HG03280 (cell line): Measurements from ENCODE around the gene HSPBP1.
"Not testable (repeated sequence)": the region's sequence is repeated elsewhere in the genome, so short reads cannot be mapped to it uniquely, and the experiment has no call there.

Experiments used
- ATAC-seq: cut with Tn5 transposase; IDR thresholded peaks from one replicate; pipeline ENCODE4 v1.9.1; 2021; ENCODE audit warnings: mild to moderate bottlenecking, moderate library complexity; ENCODE audit not compliant: unreplicated experiment

The HSPBP1 gene

GRCh38 chr19:55240713-55241020, 39.2 kb downstream of the HSPBP1 start:
- no peak for ATAC-seq

DNA sequence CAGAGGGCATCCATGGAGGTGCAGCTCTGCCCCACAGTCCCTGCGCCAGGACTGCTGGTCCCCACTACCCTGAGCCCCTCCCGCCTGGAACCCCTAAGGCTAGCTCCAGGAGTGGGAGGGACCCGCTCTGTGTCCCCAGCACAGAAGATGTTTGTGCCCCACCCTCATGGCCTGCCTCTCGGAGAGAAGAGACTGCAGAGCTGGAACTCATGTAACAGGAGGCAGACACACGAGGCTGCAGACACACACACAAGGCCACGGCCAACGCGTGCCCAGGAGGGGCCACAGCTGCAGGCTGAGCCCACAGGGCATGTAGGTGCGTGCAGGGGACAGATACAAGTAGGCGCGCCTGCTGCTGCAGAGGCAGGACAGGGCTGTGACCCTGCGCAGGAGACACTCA, 40.9 kb downstream of the HSPBP1 start:
- no peak for ATAC-seq

DNA sequence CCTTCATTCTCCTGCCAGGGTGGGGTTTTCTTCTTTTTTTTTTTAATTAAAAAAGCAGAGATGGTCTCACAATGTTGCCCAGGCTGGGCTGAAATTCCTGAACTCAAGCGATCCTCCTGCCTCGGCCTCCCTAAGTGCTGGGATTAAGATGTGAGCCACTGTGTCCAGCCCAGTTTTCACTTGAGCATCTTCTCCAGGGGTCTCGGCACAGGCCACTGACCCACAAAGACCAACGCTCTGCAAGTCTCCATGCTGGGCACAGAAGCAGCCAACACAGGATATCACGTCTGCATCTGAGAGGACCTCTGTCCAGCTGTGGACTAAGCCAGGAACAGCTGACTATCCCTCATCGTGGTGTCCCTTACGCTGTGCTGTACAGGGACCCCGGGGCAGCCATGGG, 41.9 kb downstream of the HSPBP1 start:
- no peak for ATAC-seq

DNA sequence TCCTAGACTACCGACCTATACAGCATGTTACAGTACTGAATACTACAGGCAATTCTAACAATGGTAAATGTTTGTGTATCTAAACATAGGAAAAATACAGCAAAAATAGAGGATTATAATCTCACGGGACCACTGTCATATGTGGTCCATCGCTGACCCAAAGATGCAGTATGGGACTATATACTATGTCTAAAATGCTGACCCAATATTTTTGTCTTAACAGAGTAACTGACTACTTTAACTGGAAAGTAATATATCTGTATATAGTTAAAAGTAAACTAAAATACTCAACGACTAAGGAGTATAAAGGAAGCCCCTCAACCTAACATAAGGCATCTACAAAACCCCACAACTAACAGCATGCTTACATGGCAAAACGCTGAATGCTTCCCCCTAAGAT, 46.9 kb downstream of the HSPBP1 start:
- ATAC-seq, result no peak

DNA sequence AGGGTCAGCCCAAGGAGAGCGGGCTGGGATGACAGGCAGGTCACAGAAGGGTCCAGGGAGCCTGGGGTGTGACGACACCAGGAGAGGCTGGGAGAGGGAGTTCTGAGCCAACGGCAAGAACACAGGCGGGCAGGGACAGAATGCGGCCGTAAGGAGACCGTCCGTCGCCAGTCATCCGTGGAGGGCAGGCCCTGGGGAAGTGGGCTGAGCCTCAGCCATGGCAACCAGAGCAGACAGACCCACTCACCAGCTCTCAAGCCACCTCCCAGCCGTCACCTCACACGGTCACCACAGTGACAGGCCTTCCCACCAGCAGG, 47.7 kb downstream of the HSPBP1 start:
- ATAC-seq, result no peak

DNA sequence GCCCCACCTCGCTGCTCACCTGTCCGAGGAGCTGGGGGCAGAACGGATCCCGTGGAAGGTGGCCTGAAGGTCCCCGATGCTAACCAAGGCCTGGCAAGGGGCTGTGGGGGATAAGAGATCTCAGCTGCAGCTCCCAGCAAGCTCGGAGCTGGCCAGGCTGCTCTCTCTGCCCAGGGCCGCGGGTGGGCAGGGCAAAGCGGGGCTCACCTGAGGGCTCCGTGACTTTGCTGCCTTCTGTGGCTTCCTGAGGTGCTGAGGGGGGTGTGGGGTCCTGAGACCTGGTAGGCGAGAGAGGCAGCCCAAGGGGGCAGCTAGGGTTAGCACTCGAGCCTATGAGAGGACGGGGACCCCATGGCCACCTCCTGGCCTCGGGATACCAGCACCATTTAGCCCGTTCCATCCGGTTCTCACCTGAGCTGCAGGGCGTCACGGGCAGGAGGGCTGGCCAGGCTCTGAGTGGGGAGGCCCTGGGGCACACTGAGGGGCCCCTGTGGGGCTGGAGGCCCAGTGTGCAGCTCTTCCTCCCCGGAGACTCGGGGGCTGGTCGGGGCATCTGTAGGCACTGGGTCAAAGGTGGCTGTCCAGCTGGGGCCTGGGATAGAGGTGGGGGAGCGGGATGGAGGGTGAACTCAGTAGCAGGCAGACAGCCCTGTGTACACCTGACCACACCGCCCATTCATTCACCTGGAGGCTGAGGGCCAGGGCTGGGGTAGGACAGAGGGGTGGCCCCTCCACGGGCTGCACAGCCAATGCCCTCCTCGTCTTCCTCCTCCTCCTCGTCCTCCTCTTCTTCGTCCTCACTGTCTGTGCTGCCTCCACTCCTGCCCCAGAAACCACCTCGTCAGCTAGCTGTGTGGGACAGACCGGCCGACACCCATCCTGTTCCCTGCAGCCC, 48.3 kb downstream of the HSPBP1 start:
- ATAC-seq, result no peak

DNA sequence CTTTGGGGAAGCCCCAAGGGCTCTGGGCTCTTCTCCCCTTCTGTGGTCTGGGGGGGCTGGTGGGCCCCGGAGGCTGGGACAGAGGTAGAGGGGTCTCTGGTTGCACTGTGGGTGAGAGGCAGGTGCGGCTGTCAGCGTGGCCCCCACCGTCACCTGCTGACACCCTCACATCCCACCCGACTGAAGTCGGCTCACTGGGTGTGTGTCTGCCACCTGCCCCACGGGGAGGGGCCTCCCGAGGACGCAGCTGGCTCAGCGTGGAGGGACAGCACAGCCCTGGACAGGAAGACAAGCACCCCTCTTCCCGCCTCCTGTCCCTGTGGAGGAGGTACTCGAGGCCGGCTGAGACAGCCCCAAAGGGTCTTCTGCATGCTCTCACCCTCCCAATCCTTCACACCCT, 49.1 kb downstream of the HSPBP1 start:
- no peak for ATAC-seq

- ATAC-seq, result no peak
These were observed 49.6 kb downstream of the HSPBP1 start for GRCh38 chr19:55230329-55230728.

- ATAC-seq, result no peak
These were observed 50.1 kb downstream of the HSPBP1 start for GRCh38 chr19:55229789-55230182.

DNA sequence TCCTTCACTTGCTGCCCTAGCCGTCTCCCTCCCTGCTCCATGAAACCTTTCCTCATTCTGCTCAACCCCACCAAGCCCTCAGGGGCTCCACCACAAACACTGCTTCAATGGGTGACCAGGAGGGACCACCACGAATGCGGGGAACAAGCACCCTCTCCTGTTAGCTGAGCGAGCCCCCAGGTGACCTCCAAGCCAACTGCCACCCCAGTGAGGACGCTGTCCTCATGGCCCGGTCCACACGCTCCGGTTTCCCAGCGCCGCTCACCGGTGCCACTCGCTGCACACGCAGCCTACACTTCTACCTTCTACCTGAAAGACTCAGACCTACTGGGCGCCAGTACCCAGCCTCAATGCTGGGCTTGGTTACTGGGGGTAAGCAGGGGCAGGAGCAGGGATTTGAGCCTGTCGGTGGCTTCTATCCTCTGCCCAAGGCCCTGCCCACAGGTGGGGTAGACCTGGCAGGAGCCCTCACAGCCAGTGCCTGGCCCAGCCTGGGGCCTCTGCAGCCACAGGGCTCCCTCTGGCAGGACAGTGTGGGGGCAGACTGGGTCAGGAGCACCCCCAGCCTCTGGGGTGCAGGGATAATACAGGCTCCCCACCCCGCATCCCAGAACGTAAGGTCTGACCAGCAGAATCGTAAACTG, 50.6 kb downstream of the HSPBP1 start:
- ATAC-seq, result no peak

GRCh38 chr19:55228403-55229031, 51.4 kb downstream of the HSPBP1 start, which contains the start of gene TMEM86B:
TSS of gene TMEM86B (minus strand) at chr19:55228763. CDS start at chr19:55228741, 22 bp downstream.
- ATAC-seq, result no peak

GRCh38 chr19:55228015-55228391, 51.9 kb downstream of the HSPBP1 start:
- no peak for ATAC-seq

- ATAC-seq, result no peak
These were observed 52.5 kb downstream of the HSPBP1 start for GRCh38 chr19:55227241-55228014.

DNA sequence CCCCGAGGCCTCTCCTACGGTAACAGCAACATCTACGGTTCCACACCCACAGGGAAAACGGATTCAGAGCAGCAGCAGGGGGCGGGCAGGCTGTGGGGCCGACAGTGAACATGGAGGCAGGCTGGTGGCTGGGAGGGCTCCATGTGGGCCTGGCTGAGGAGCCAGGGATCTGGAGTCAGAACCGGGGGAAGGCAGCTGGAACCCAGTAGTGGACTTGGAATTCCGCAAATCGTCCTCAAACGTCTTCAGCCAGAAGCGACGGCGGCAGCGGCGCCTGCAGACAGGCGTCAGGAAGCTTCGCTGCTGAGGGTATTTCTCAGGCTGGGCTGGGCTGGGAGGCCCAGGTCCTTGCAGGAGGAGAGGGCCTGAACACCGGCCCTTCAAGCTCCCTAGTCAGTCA, 53.1 kb downstream of the HSPBP1 start:
- ATAC-seq, result no peak

- ATAC-seq, result no peak
These were observed 53.6 kb downstream of the HSPBP1 start for GRCh38 chr19:55226273-55226672.

DNA sequence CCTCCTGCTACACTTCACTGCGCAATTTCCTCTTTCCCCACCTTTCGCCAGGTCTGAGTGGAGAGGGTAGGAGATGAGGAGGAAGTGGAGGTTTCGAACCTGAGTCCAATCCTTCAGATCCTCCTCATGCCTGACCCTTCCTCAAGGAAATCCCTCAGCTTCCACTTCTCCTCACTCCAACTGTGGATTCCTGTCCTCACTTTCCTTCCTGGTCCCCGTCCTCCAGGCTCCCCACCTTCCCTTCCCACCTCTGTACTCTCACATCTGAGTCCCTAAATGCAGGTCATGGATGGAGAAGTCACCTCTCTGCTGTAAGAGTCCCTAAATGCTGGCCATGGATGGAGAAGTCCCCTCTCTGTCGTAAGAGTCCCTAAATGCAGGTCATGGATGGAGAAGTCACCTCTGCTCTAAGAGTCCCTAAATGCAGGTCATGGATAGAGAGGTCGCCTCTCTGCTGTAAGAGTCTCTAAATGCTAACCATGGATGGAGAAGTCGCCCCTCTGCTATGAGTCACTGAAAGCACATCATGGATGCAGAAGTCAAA, 54.4 kb downstream of the HSPBP1 start:
- ATAC-seq, result no peak

DNA sequence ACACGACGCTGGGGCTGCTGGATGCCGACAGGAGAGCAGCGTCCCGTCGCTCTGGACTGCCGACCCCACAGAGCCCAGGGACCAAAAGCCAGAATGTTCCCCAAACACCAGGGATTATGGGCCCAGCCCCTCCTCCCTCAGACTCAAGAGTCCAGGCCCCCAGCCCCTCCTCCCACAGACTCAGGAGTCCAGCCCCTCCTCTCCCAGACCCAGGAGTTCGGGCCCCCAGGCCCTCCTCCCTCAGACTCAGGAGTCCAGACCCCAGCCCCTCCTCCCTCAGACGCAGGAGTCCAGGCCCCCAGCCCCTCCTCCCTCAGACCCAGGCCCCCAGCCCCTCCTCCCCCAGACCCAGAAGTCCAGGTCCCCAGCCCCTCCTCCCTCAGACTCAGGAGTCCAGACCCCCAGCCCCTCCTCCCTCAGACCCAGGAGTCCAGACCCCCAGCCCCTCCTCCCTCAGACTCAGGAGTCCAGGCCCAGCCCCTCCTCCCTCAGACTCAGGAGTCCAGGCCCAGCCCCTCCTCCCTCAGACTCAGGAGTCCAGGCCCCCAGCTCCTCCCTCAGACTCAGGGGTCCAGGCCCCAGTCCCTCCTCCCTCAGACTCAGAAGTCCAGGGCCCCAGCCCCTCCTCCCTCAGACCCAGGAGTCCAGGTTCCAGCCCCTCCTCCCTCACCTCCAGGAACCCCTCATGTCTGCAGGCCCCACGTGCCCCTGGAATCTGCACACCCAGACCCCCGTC, 55.1 kb downstream of the HSPBP1 start:
- not testable (repeated sequence) for ATAC-seq

- no peak for ATAC-seq
These were observed 55.8 kb downstream of the HSPBP1 start for GRCh38 chr19:55224038-55224665.

DNA sequence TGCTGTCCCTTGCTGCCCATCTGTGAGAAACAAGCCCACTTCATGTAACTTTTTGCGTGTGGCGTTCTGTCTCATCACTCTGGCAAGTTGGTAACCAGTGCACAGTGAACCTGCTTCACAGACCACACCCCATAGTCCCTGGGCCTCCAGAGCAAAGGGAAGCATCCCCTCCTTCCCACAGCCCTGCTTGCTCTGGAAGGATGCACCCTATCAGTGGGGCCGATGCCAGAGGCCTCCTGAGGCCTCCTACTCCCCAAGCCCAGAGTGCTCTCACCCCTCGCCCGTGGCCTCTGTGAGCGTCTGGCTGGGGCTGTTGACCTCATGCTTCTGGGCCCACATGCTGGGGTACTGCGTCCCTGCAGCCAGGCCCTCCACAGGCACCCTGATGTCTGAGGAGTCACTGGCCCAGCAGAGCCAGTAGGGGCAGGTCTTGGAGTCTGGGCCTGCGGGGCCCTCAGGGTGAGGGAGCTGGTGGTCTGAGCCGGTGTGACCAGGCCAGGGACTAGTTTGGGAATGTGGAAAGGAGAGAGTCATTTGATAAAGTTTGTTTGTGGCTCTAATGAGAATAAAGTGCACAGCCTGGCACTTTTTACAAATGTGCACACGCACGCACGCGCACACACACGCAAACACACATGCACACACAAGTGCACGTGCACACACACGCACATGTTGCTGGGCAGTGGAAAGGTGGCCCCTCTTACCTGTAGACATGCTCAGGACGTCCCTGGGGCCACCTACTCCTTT, 56.4 kb downstream of the HSPBP1 start:
- ATAC-seq, result no peak
